Activated CD4-positive, alpha-beta T cell treated with anti-CD3 and anti-CD28 coated beads for 36 hours (primary cell): ENCODE results near the gene CHTOP. TPM values are rescaled to one million over a fixed set of nuclear protein-coding genes. Genes with fewer than 3 reads are reported as not detected.

Experiments used
- ATAC-seq: fragments of 200-7000 bp; cut with Tn5 transposase; one replicate; pipeline ENCODE4 v1.10.0; 2021; ENCODE audit warnings: mild to moderate bottlenecking, moderate library complexity
- CTCF ChIA-PET: fragments of 350-600 bp; sonication (Branson Sonifier 250); formaldehyde crosslinking; loops from one replicate; lab custom pipeline; 2021; ENCODE audit warnings: antibody characterized with exemption; lab: Charles Lee
- POLR2A ChIA-PET: fragments of 350-600 bp; sonication (Branson Sonifier 250); formaldehyde crosslinking; loops from one replicate; lab custom pipeline; 2021; ENCODE audit warnings: antibody characterized with exemption, inconsistent platforms; lab: Charles Lee
- DNase-seq: peaks from one replicate; pipeline ENCODE4 v3.0.0-alpha.2; 2020
- H3K27ac Mint-ChIP-seq: one replicate; pipeline ENCODE4 v1.8.0; 2021; ENCODE audit warnings: mixed read lengths
- H3K27me3 Mint-ChIP-seq: one replicate; pipeline ENCODE4 v1.8.0; 2021; ENCODE audit warnings: mixed read lengths
- H3K36me3 Mint-ChIP-seq: one replicate; pipeline ENCODE4 v1.8.0; 2021; ENCODE audit warnings: low read depth, mixed read lengths
- H3K4me1 Mint-ChIP-seq: one replicate; pipeline ENCODE4 v1.8.0; 2021; ENCODE audit warnings: mixed read lengths
- H3K4me3 Mint-ChIP-seq: one replicate; pipeline ENCODE4 v1.8.0; 2021; ENCODE audit warnings: mild to moderate bottlenecking, moderate library complexity, mixed read lengths
- H3K9me3 Mint-ChIP-seq: one replicate; pipeline ENCODE4 v1.8.0; 2021; ENCODE audit warnings: low read depth, mixed read lengths
- intact Hi-C, 2 experiments: fragments of 100-400 bp; cut with DNase I in 1 of 2; cut with micrococcal nuclease in 1 of 2; formaldehyde crosslinking; loops; one replicate each; pipeline versions ENCODE4 v1.14.2 to v1.15.1; 2022 to 2024; cut with DNase I, micrococcal nuclease
- total RNA-seq, 2 experiments: library from RNA; stranded (reverse); gene quantifications; one replicate each; pipeline ENCODE4 v1.2.3, GENCODE V29; 2021

The CHTOP gene
- total RNA-seq, 2 experiments from 2014 or later: 85.1 to 91.4 TPM

DNA sequence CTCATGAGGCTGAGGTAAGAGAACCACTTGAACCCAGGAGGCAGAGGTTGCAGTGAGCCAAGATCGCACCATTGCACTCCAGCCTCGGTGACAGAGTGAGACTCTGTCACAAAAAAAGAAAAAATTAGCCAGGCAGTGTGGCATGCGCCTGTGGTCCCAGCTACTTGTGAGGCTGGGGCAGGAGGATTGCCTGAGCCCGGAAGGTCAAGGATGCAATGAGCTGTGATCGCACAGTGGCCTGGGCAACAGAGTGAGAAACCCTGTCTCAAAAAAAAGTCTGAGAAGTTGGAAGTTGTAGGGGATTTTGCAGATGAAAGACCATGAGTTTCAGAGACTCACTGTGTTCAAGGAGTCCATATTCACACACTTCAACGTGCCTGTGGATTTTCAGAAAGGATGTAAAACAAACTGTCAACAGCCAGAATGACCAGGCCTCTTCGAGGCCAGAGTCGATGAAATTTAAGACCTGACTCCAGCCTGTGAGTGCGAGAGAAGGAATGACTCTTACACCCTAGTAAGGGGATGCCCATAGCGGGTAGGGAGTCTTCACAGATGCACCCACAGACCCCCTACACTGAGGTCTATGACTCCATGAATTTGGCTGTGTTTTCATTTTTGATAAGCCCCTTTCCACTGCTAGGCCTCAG lies 8.8 kb upstream of the CHTOP start:
- POLR2A ChIA-PET: interaction anchor here (0.7 kb wide), 1 partner anchor 85 kb away, joined by 3 read pairs; no protein-coding TSS in a partner anchor
- H3K27ac Mint-ChIP-seq: no peak overlapping the region
- no peak for ATAC-seq
- H3K27me3 Mint-ChIP-seq: peaks cover 2% of the 10 kb centered on the region
- no peaks in the 10 kb centered on the region for H3K4me1 Mint-ChIP-seq
- no peaks in the 10 kb centered on the region for H3K36me3 Mint-ChIP-seq
- CTCF ChIA-PET: interaction anchor here (1.0 to 2.6 kb wide), 2 partner anchors 43 to 93 kb away, joined by 3 to 9 read pairs; no protein-coding TSS in a partner anchor
- intact Hi-C loops: no loop called here
- H3K9me3 Mint-ChIP-seq: no peaks in the 10 kb centered on the region
- no peak overlapping the region for H3K4me3 Mint-ChIP-seq
- no peak for DNase-seq

DNA sequence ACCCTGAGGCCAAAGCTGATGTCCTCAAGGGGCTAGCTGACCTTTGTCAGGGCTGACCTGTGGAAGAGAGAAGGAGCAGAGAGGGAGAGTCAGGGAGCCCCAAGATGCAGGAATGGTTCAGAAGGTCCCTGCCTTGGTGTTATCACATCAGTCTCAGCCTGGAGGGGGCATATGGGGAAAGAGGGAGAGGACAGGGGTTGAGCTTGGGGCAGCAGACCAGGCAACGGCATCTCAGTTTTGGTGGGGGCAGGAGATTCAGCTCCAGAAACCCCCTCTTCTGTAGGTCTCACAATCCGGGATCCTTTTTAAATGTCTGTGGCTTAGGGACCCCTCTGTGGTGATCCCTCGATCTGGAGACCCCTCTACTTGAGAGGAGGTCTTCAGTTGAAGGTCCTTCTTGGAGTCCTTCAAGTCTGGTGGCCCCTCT lies 7.4 kb upstream of the CHTOP start:
- H3K9me3 Mint-ChIP-seq: no peaks in the 10 kb centered on the region
- POLR2A ChIA-PET: no interaction called here
- ATAC-seq: no peak
- intact Hi-C loops: no loop called here
- no peak for DNase-seq
- no peak overlapping the region for H3K27ac Mint-ChIP-seq
- H3K4me3 Mint-ChIP-seq: no peak overlapping the region
- CTCF ChIA-PET: interaction anchor here (0.6 to 7.1 kb wide), 4 partner anchors 10 to 116 kb away, joined by 3 to 60 read pairs (median 4); partner anchors contain the start of gene S100A14
- no peaks in the 10 kb centered on the region for H3K36me3 Mint-ChIP-seq
- H3K4me1 Mint-ChIP-seq: peaks cover 9% of the 10 kb centered on the region
- peaks cover 2% of the 10 kb centered on the region for H3K27me3 Mint-ChIP-seq

DNA sequence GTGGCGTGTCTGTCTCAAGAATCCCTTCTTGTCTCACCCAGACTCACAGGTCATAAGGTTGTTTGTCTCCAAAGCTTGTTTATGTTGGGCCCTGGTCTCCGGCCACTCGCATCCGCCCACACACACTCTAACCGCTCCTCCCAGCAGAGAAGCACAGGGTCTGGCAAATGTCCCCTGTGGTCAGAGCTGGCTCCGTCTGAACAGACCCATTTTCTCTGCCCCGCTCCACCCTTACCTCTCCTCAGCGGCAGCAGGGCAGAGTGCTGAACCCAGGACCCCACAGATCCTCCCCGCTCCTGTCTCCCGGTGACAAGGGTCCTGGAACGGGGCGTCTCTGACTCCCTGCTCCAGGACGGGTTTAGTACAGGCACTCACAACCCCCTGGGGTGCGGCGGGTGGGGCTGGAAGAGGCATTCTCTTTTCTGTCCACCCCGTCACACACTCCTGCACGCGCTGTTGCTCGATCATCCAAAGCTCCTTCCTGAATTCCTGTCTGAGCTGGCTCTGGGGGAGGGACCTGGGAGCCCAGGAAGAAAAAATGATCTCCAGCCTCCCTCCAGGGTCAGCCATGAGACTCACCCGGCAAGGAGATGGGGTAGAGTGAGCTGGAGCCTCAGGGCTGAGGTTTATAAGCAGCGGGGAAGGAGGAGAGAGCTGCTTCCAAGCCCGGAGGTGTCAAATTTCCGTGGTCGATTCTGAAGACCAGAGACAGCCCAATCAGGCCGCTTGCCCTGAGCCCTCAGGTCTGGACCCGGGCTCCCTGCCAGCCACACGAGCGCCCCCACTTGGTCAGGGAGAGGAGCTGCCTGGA lies 6.8 kb upstream of the CHTOP start, which contains the start of gene S100A13:
Gene S100A13 (minus strand): TSS at position 602 of the 811 bp plus-strand sequence. CDS start 1,033 bp downstream, outside the sequence.
- Mint-ChIP-seq H3K4me1 (peaks cover 13% of the 10 kb centered on the region), H3K36me3 (no peaks in the 10 kb centered on the region), H3K9me3 (no peaks in the 10 kb centered on the region), H3K27me3 (peaks cover 2% of the 10 kb centered on the region), H3K4me3 (no peak within 1 kb of the TSS), H3K27ac (no peak within 1 kb of the TSS)
- ATAC-seq (no peak), DNase-seq (peak; percentile 57)
- intact Hi-C loops: no loop called here
- ChIA-PET CTCF (interaction anchor here (0.6 to 7.1 kb wide), 7 partner anchors 10 to 116 kb away, joined by 3 to 60 read pairs (median 3); partner anchors contain the start of gene S100A14), POLR2A (no interaction called here)

DNA sequence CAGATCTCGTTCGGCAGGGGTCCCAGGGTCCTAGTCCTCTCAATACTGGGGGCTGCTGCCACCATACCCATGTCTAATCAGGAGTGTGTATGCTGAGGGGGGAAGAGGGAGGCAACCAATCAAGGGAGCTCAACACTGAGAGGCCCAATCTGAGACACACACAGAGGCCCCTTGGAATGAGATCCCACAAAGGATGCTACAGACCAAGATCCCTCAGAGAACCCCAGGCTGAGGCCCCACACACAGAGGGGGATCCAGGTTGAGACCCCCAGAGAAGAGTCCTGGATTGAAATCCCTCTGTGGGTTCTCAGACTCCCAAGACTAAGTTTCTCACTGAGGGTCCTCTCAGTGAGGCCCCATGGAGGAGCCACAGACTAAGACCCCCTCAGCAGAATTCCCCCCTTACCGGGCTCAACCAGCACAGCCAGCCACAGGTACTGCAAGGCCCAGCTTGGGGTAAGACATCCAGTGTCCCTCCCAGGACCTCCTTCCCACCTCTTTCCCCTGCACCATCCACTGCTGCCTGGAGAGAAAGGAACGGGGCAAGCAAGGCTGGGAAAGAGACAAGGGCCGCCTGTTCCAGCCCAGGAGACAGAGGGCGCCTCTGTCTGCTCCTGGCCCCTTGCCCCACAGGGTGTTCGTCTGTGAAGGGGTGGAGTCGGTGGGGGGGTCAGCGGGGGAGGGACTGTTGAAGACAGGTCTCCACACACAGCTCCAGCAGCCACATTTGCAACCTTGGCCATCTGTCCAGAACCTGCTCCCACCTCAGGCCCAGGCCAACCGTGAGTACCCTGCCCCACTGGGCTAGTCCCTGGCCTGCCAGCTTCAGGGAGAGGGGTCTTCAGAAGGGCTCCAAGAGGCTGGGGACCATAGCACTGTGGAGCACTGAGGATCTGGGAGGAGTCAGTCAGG lies 5.9 kb upstream of the CHTOP start, which contains the start of gene S100A1:
Gene S100A1 (plus strand): TSS at position 720 of the 912 bp plus-strand sequence. CDS start 2,088 bp downstream, outside the sequence.
- H3K4me3 Mint-ChIP-seq: no peak within 1 kb of the TSS
- H3K4me1 Mint-ChIP-seq: peaks cover 20% of the 10 kb centered on the region
- no peak within 1 kb of the TSS for H3K27ac Mint-ChIP-seq
- peaks cover 2% of the 10 kb centered on the region for H3K27me3 Mint-ChIP-seq
- intact Hi-C loops: no loop called here
- CTCF ChIA-PET: interaction anchor here (0.8 to 7.1 kb wide), 7 partner anchors 10 to 117 kb away, joined by 3 to 60 read pairs (median 3); partner anchors contain the start of gene S100A14
- POLR2A ChIA-PET: interaction anchor here (0.7 kb wide), 1 partner anchor 12 kb away, joined by 3 read pairs; no protein-coding TSS in a partner anchor
- ATAC-seq (no peak), DNase-seq (no peak)
- no peaks in the 10 kb centered on the region for H3K36me3 Mint-ChIP-seq
- no peaks in the 10 kb centered on the region for H3K9me3 Mint-ChIP-seq

DNA sequence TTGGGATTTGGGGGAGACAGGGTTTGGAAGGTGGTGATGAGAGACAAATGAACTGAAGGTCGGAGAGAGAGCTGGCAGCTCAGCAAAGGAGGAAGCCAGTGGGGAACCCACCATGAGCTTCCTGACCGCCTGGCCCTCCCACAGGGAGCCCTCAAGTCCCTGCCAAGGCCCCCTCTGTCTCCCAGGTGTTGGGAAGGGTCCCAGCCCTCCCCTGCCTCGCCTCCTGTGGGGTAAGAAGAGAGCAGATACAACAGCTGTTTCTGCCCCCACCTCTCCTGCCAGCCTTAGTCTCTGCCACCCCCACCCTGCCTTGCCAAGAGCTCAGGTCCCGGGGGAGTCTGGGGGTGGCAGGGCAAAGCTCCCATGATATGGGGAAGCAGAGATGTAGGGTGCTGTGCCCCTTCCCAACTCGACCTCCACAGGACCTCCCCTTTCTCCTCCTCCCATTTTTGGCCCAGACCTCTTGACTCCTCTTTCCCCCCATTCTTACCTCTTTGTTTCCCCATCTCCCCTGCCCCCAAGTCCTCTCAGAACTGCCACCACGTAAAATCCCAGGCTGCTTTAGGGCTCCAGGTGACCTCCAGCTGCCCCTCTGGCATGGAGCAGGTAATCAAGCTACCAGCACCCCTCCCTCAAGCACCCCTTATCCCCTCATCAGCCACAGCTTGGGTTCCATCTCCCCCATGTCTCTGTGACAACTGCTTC lies 5.1 kb upstream of the CHTOP start:
- intact Hi-C loops: no loop called here
- no peak for DNase-seq
- POLR2A ChIA-PET: interaction anchor here (0.7 kb wide), 1 partner anchor 12 kb away, joined by 3 read pairs; no protein-coding TSS in a partner anchor
- CTCF ChIA-PET: interaction anchor here (1.1 to 7.1 kb wide), 4 partner anchors 10 to 118 kb away, joined by 3 to 60 read pairs (median 5); partner anchors contain the start of gene S100A14
- peaks cover 27% of the 10 kb centered on the region for H3K4me1 Mint-ChIP-seq
- no peak overlapping the region for H3K4me3 Mint-ChIP-seq
- no peak for ATAC-seq
- no peak overlapping the region for H3K27ac Mint-ChIP-seq
- H3K9me3 Mint-ChIP-seq: no peaks in the 10 kb centered on the region
- H3K36me3 Mint-ChIP-seq: no peaks in the 10 kb centered on the region
- H3K27me3 Mint-ChIP-seq: peaks cover 2% of the 10 kb centered on the region

DNA sequence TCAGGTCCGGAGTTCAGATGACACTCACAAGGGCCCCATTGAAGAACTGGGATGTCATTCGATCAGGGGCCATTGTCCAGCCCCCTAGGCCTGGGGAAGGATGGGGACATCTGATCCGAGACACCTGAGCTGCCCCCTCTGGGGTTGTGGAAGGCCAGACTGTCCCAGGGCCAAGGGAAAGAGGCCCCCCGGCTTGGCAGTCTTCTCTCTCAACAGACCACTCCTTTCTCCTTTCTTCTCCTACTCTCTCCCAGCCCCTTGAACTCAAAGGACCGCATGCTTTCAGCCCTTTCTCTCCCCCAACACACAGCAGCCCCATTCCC lies 4.6 kb upstream of the CHTOP start:
- peaks cover 27% of the 10 kb centered on the region for H3K4me1 Mint-ChIP-seq
- H3K4me3 Mint-ChIP-seq: no peak overlapping the region
- no peaks in the 10 kb centered on the region for H3K9me3 Mint-ChIP-seq
- H3K27me3 Mint-ChIP-seq: peaks cover 2% of the 10 kb centered on the region
- POLR2A ChIA-PET: no interaction called here
- ATAC-seq: no peak
- intact Hi-C loops: no loop called here
- no peak for DNase-seq
- CTCF ChIA-PET: interaction anchor here (1.1 to 7.1 kb wide), 4 partner anchors 9 to 119 kb away, joined by 3 to 60 read pairs (median 5); partner anchors contain the start of gene S100A14
- H3K36me3 Mint-ChIP-seq: peaks cover under 1% of the 10 kb centered on the region
- H3K27ac Mint-ChIP-seq: no peak overlapping the region

DNA sequence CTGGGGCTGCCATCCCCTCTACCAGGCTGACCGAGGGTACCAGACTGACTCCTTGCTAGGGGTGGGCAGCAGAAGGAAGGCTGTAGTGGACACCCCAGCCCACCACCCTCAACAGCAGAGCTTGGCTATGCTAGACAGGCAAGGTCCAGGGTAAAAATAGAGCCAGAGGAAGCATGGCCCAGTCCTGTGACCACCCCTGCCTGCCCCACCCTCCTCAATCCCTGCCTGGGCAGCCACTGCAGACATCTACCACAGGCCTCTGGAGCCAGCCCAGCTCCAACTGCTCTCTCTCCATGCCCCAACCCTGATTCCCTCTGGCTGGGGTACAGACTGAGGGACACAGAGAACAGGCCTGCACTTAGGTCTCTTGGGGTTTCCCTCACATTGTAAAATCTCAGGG lies 3.9 kb upstream of the CHTOP start:
- no peak overlapping the region for H3K27ac Mint-ChIP-seq
- intact Hi-C loops: loop anchor here (5.0 kb wide), 2 partner anchors 97 to 118 kb away; partner anchors contain the start of gene INTS3 (in 1 of the 2)

DNA sequence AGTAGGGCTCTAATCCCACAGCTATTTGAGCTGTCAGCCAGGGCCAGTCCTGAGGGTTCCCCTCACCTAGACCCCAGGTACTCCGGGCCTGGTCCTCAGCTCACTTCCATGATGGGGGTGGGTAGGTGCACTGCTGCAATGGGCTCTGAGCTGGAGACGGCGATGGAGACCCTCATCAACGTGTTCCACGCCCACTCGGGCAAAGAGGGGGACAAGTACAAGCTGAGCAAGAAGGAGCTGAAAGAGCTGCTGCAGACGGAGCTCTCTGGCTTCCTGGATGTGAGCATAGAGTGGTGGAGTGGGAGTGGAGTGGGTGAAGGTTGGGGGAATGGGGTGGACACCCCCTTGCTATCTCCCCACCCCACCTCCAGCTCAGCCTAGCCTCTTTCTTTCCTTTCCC lies 3.5 kb upstream of the CHTOP start:
- ChIA-PET CTCF (interaction anchor here (1.4 to 7.1 kb wide), 3 partner anchors 9 to 120 kb away, joined by 3 to 60 read pairs (median 5); partner anchors contain the start of gene S100A14), POLR2A (no interaction called here)
- Mint-ChIP-seq H3K36me3 (peaks cover 6% of the 10 kb centered on the region), H3K4me1 (peaks cover 29% of the 10 kb centered on the region), H3K27me3 (peaks cover 2% of the 10 kb centered on the region), H3K27ac (no peak overlapping the region), H3K4me3 (no peak overlapping the region), H3K9me3 (no peaks in the 10 kb centered on the region)
- DNase-seq (no peak), ATAC-seq (no peak)
- intact Hi-C loops: loop anchor here (5.0 kb wide), 2 partner anchors 97 to 118 kb away; partner anchors contain the start of gene INTS3 (in 1 of the 2)

More for the DNA sequence above, 3.9 kb upstream of the CHTOP start:
- Mint-ChIP-seq H3K9me3 (no peaks in the 10 kb centered on the region), H3K4me3 (no peak overlapping the region), H3K27me3 (peaks cover 2% of the 10 kb centered on the region), H3K4me1 (peaks cover 28% of the 10 kb centered on the region), H3K36me3 (peaks cover 5% of the 10 kb centered on the region)
- DNase-seq (no peak), ATAC-seq (no peak)
- ChIA-PET CTCF (interaction anchor here (1.4 to 7.1 kb wide), 4 partner anchors 8 to 119 kb away, joined by 3 to 60 read pairs (median 5); partner anchors contain the start of gene S100A14), POLR2A (no interaction called here)

DNA sequence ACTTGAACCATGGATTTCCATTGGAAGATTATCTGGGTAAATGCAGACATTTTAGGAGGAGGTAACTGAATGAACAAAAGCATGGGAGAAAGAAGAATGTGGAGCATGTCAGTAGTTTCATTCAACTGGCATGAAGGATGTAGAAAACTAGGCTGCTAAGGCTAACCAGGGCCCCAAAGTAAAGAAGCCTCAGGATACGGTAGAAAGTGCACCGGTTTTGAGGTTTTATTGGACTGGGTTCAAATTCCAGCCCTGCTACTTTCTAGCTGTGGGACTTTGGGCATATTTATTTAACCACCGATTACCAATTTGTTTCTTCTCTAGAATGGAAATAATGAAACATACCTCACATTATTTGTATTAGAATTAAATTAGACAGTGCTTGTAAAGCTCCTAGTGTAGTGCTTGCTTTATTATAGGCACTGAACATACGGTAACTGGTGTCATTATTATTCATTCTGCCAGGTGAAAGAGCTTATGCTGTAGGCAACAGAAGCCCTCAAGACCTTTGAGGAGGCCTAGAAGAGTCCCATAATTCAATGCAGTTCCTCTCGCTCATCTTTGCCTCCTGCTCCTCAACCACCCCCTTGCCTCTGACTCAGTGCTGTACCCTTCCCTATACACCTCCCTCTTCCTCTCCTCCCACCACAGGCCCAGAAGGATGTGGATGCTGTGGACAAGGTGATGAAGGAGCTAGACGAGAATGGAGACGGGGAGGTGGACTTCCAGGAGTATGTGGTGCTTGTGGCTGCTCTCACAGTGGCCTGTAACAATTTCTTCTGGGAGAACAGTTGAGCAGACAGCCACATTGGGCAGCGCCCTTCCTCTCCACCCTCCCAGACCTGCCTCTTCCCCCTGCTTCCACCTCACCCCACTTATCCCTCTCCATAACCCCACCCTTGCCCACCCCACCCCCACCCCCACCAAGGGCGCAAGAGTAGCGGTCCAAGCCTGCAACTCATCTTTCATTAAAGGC lies 2.5 kb upstream of the CHTOP start:
- Mint-ChIP-seq H3K4me1 (peaks cover 35% of the 10 kb centered on the region), H3K9me3 (no peaks in the 10 kb centered on the region), H3K4me3 (no peak overlapping the region), H3K27me3 (peaks cover 2% of the 10 kb centered on the region), H3K27ac (peak overlapping the region; percentile 59), H3K36me3 (peaks cover 13% of the 10 kb centered on the region)
- DNase-seq: peak; percentile 25
- ChIA-PET POLR2A (interaction anchor here (0.6 to 0.8 kb wide), 2 partner anchors 12 to 102 kb away, joined by 3 to 8 read pairs; no protein-coding TSS in a partner anchor), CTCF (interaction anchor here (1.0 to 7.1 kb wide), 4 partner anchors 10 to 121 kb away, joined by 3 to 60 read pairs (median 5); partner anchors contain the start of gene S100A14)
- peak; percentile 8 for ATAC-seq
- intact Hi-C loops: loop anchor here (2.0 to 5.0 kb wide), 4 partner anchors 96 to 1597 kb away; partner anchors contain the start of genes GATAD2B (in 1 of the 2) and INTS3 (in 1 of the 2)
